Uterus (tissue), 4 donors: Measurements from ENCODE around the gene ALB. TPM values are rescaled to one million over a fixed set of nuclear protein-coding genes. Genes with fewer than 3 reads are reported as not detected.

Experiments
- DNase-seq, 2 donors: peaks; one replicate each; pipeline ENCODE4 v3.0.0-alpha.2; 2019 to 2020
- H3K27ac ChIP-seq, 2 donors: fragments of 200-600 bp; sonication (generic); 1 replicate in 1 of 2; 2 replicates in 1 of 2; pipeline ENCODE4 v1.5.1; 2016 to 2018
- H3K27me3 ChIP-seq, 2 donors: fragments of 200-600 bp; sonication (generic); one replicate each; pipeline ENCODE4 v1.5.1; 2018 to 2019; ENCODE audit warnings: control low read depth in 1 of 2
- H3K36me3 ChIP-seq, 2 donors: fragments of 200-600 bp; sonication (generic); one replicate each; pipeline ENCODE4 v1.5.1; 2019; ENCODE audit warnings: control low read depth in 1 of 2
- H3K4me1 ChIP-seq, 2 donors: fragments of 200-600 bp; sonication (generic); one replicate each; pipeline ENCODE4 v1.5.1; 2018 to 2019; ENCODE audit warnings: control low read depth in 1 of 2
- H3K4me3 ChIP-seq, 2 donors: fragments of 200-600 bp; sonication (generic); 1 replicate in 1 of 2; 2 replicates in 1 of 2; pipeline ENCODE4 v1.5.1; 2018 to 2019; ENCODE audit warnings: mild to moderate bottlenecking in 1 of 2
- H3K9me3 ChIP-seq, 2 donors: fragments of 200-600 bp; sonication (generic); one replicate each; pipeline ENCODE4 v1.5.1; 2019; ENCODE audit warnings: control low read depth in 1 of 2
- CTCF ChIP-seq, 4 experiments: fragments of 200-600 bp in 2 of 4; fragments of 450-650 bp in 2 of 4; sonication (generic) in 2 of 4; IDR thresholded peaks; one replicate each; pipeline ENCODE4 v1.5.1; 2016 to 2019; ENCODE audit warnings: antibody characterized with exemption in 4 of 4, mild to moderate bottlenecking in 2 of 4, moderate library complexity in 1 of 4
- POLR2A ChIP-seq, 2 donors: fragments of 450-650 bp; IDR thresholded peaks; one replicate each; pipeline ENCODE4 v1.6.1; 2016; ENCODE audit warnings: antibody characterized with exemption in 2 of 2, mild to moderate bottlenecking in 1 of 2, moderate library complexity in 1 of 2
- intact Hi-C: fragments of 100-400 bp; cut with DNase I; formaldehyde crosslinking; loops from one replicate; pipeline ENCODE4 v1.15.1; 2023; ENCODE audit warnings: low total_unique reads
- total RNA-seq, 4 donors: library from RNA; depleted of rRNA in 3 of 4; stranded (reverse); fragments of >200 nt in 3 of 4; gene quantifications; one replicate each; pipeline versions ENCODE4 v1.1.0 to v1.2.4, GENCODE V29; 2014 to 2023
- donor health status: DM: yes; HTN: yes; CAD: no.

Gene ALB
- total RNA-seq, 4 donors from 2014 or later = 5.0 to 11.3 TPM; not detected in 2

- intact Hi-C loops = no loop called here
- no peak overlapping the region for H3K27ac ChIP-seq
- TF ChIP-seq POLR2A (IDR thresholded peaks at IDR 0.05) (no peak), CTCF (IDR thresholded peaks at IDR 0.05) (no peak)
- H3K9me3 ChIP-seq = no peaks in the 10 kb centered on the region
- no peak overlapping the region for H3K4me3 ChIP-seq
- H3K36me3 ChIP-seq = no peaks in the 10 kb centered on the region
- no peaks in the 10 kb centered on the region for H3K27me3 ChIP-seq
- H3K4me1 ChIP-seq = no peaks in the 10 kb centered on the region
- no peak for DNase-seq
Measured at GRCh38 chr4:73438582-73439215, 34.6 kb downstream of the ALB start.

- no peak for TF ChIP-seq CTCF (IDR thresholded peaks at IDR 0.05)
- no peak for TF ChIP-seq POLR2A (IDR thresholded peaks at IDR 0.05)
- H3K4me1 ChIP-seq = no peaks in the 10 kb centered on the region
- no peak for DNase-seq
- H3K9me3 ChIP-seq = no peaks in the 10 kb centered on the region
- H3K27me3 ChIP-seq = no peaks in the 10 kb centered on the region
- no peak overlapping the region for H3K4me3 ChIP-seq
- intact Hi-C loops = no loop called here
- H3K27ac ChIP-seq = no peak overlapping the region
- H3K36me3 ChIP-seq = no peaks in the 10 kb centered on the region
Measured at GRCh38 chr4:73439445-73439844, 35.4 kb downstream of the ALB start.

- no peak for TF ChIP-seq CTCF (IDR thresholded peaks at IDR 0.05)
- no peak for TF ChIP-seq POLR2A (IDR thresholded peaks at IDR 0.05)
- H3K4me1 ChIP-seq = no peaks in the 10 kb centered on the region
Measured at GRCh38 chr4:73439991-73440390, 35.9 kb downstream of the ALB start.

GRCh38 chr4:73440653-73441052 is 36.6 kb downstream of the ALB start:
- no peak overlapping the region for H3K4me3 ChIP-seq
- H3K27me3 ChIP-seq = no peaks in the 10 kb centered on the region
- DNase-seq = no peak
- H3K9me3 ChIP-seq = no peaks in the 10 kb centered on the region
- H3K27ac ChIP-seq = no peak overlapping the region
- no peaks in the 10 kb centered on the region for H3K4me1 ChIP-seq
- intact Hi-C loops = no loop called here
- H3K36me3 ChIP-seq = no peaks in the 10 kb centered on the region
- no peak for TF ChIP-seq CTCF (IDR thresholded peaks at IDR 0.05)
- no peak for TF ChIP-seq POLR2A (IDR thresholded peaks at IDR 0.05)

More at GRCh38 chr4:73439991-73440390, 35.9 kb downstream of the ALB start:
- Histone ChIP-seq H3K4me3 (no peak overlapping the region), H3K36me3 (no peaks in the 10 kb centered on the region), H3K9me3 (no peaks in the 10 kb centered on the region), H3K27me3 (no peaks in the 10 kb centered on the region), H3K27ac (no peak overlapping the region)
- intact Hi-C loops = no loop called here
- DNase-seq = no peak

- H3K4me3 ChIP-seq = no peak overlapping the region
- no peaks in the 10 kb centered on the region for H3K4me1 ChIP-seq
- no peak for DNase-seq
- intact Hi-C loops = no loop called here
- H3K27ac ChIP-seq = no peak overlapping the region
- H3K36me3 ChIP-seq = no peaks in the 10 kb centered on the region
- no peak for TF ChIP-seq CTCF (IDR thresholded peaks at IDR 0.05)
- no peaks in the 10 kb centered on the region for H3K9me3 ChIP-seq
- no peaks in the 10 kb centered on the region for H3K27me3 ChIP-seq
Measured at GRCh38 chr4:73442275-73442674, 38.2 kb downstream of the ALB start.
